CD14-positive monocyte (primary cell): ENCODE data around the gene NME7. TPM values are rescaled to one million over a fixed set of nuclear protein-coding genes. Genes with fewer than 3 reads are reported as not detected.

ENCODE experiments used
- DNase-seq, 3 donors: peaks; one replicate each; pipeline ENCODE4 v3.0.0-alpha.2; 2011 to 2022
- H2AFZ ChIP-seq: 2 replicates; pipeline ENCODE4 v1.6.0; 2012; ENCODE audit warnings: mild to moderate bottlenecking, low read depth, low read length, inconsistent platforms; ENCODE audit not compliant: insufficient read depth, poor library complexity, severe bottlenecking
- H3K27ac ChIP-seq, 2 donors: 1 replicate in 1 of 2; 2 replicates in 1 of 2; pipeline ENCODE4 v1.5.1; 2012 to 2013; ENCODE audit warnings: low read length in 2 of 2, control low read depth in 1 of 2, inconsistent platforms in 1 of 2, low read depth in 1 of 2, mild to moderate bottlenecking in 1 of 2
- H3K27me3 ChIP-seq, 2 donors: one replicate each; pipeline versions ENCODE4 v1.6.0 to v1.6.1; 2011 to 2013; ENCODE audit warnings: low read length in 2 of 2; ENCODE audit not compliant: control insufficient read depth in 2 of 2, insufficient read depth in 2 of 2
- H3K36me3 ChIP-seq, 2 donors: replicated peaks in 1 of 2; 1 replicate in 1 of 2; 2 replicates in 1 of 2; pipeline versions ENCODE4 v1.5.1 to v1.6.1; 2012 to 2013; ENCODE audit warnings: low read length in 2 of 2, control low read depth in 1 of 2, inconsistent platforms in 1 of 2, mild to moderate bottlenecking in 1 of 2; ENCODE audit not compliant: insufficient read depth in 2 of 2, control insufficient read depth in 1 of 2
- H3K4me1 ChIP-seq, 2 donors: 1 replicate in 1 of 2; 2 replicates in 1 of 2; pipeline versions ENCODE4 v1.5.1 to v1.6.1; 2012 to 2013; ENCODE audit warnings: low read length in 2 of 2, control low read depth in 1 of 2, inconsistent platforms in 1 of 2, mild to moderate bottlenecking in 1 of 2, moderate library complexity in 1 of 2; ENCODE audit not compliant: insufficient read depth in 2 of 2, control insufficient read depth in 1 of 2
- H3K4me2 ChIP-seq: replicated peaks from 2 replicates; pipeline ENCODE3; 2012; ENCODE audit warnings: low read length, moderate library complexity, mild to moderate bottlenecking; ENCODE audit not compliant: poor library complexity, severe bottlenecking; ENCODE audit errors: extremely low read depth
- H3K4me3 ChIP-seq, 3 experiments: fragments of 200-600 bp in 1 of 3; sonication (generic) in 1 of 3; replicated peaks in 1 of 3; 1 replicate in 2 of 3; 2 replicates in 1 of 3; pipeline ENCODE4 v1.5.1; 2011 to 2013; ENCODE audit warnings: low read length in 3 of 3, mild to moderate bottlenecking in 3 of 3, control low read depth in 2 of 3, low read depth in 2 of 3, inconsistent platforms in 1 of 3, moderate library complexity in 1 of 3
- H3K79me2 ChIP-seq: 2 replicates; pipeline ENCODE4 v1.6.0; 2012; ENCODE audit warnings: mild to moderate bottlenecking, control low read depth, inconsistent platforms, low read length, moderate library complexity; ENCODE audit not compliant: insufficient read depth
- H3K9ac ChIP-seq: 2 replicates; pipeline ENCODE4 v1.6.0; 2017; ENCODE audit warnings: low read length, mild to moderate bottlenecking; ENCODE audit not compliant: insufficient read depth, poor library complexity, severe bottlenecking
- H3K9me3 ChIP-seq, 2 donors: replicated peaks in 1 of 2; 1 replicate in 1 of 2; 2 replicates in 1 of 2; pipeline versions ENCODE4 v1.5.1 to v1.6.1; 2012 to 2013; ENCODE audit warnings: low read length in 2 of 2, control low read depth in 1 of 2; ENCODE audit not compliant: control insufficient read depth in 1 of 2, insufficient read depth in 1 of 2
- H4K20me1 ChIP-seq: 2 replicates; pipeline ENCODE4 v1.6.0; 2012; ENCODE audit warnings: mild to moderate bottlenecking, low read length, control low read depth, moderate library complexity; ENCODE audit not compliant: insufficient read depth
- H3K27ac Mint-ChIP-seq, 7 donors: one replicate each; pipeline ENCODE4 v1.8.0; 2020; ENCODE audit warnings: mild to moderate bottlenecking in 7 of 7, mixed read lengths in 7 of 7, moderate library complexity in 6 of 7, inconsistent platforms in 2 of 7
- H3K27me3 Mint-ChIP-seq, 3 donors: one replicate each; pipeline ENCODE4 v1.8.0; 2021 to 2022; ENCODE audit warnings: low read depth in 3 of 3, mild to moderate bottlenecking in 3 of 3, mixed read lengths in 3 of 3, moderate library complexity in 3 of 3, inconsistent platforms in 1 of 3
- H3K36me3 Mint-ChIP-seq, 2 donors: one replicate each; pipeline ENCODE4 v1.8.0; 2020; ENCODE audit warnings: mixed read lengths in 2 of 2, inconsistent platforms in 1 of 2, mild to moderate bottlenecking in 1 of 2
- H3K4me1 Mint-ChIP-seq: one replicate; pipeline ENCODE4 v1.8.0; 2020; ENCODE audit warnings: mild to moderate bottlenecking, mixed read lengths
- H3K4me3 Mint-ChIP-seq, 2 donors: one replicate each; pipeline ENCODE4 v1.8.0; 2020; ENCODE audit warnings: mild to moderate bottlenecking in 2 of 2, mixed read lengths in 2 of 2, moderate library complexity in 1 of 2
- H3K9me3 Mint-ChIP-seq, 7 donors: one replicate each; pipeline ENCODE4 v1.8.0; 2020 to 2022; ENCODE audit warnings: mixed read lengths in 7 of 7, mild to moderate bottlenecking in 6 of 7, moderate library complexity in 6 of 7, inconsistent platforms in 2 of 7
- WGBS: methylation state at CpG from one replicate; pipeline ENCODE4 v1.1.5; 2013; ENCODE audit warnings: missing lambda C conversion rate; ENCODE audit not compliant: insufficient coverage; 5-methylcytosine and 5-hydroxymethylcytosine counted together
- intact Hi-C, 2 donors: fragments of 100-400 bp; cut with micrococcal nuclease; formaldehyde crosslinking; loops; one replicate each; pipeline versions ENCODE4 v1.15.0 to v1.15.1; 2023
- polyA plus RNA-seq, 3 donors: library from polyadenylated mRNA; depleted of rRNA in 1 of 3; unstranded in 2 of 3; stranded (reverse) in 1 of 3; fragments of 300-500 nt in 2 of 3; fragments of >200 nt in 1 of 3; fragmentation: Illumina TruSeq in 2 of 3; gene quantifications; 1 replicate in 2 of 3; 2 replicates in 1 of 3; pipeline ENCODE4 v1.2.3, GENCODE V29; 2012 to 2021
- TF ChIP-seq, protein P1 (sequence below): fragments of 200-600 bp; IDR thresholded peaks from one replicate; pipeline ENCODE4 v1.8.0; 2022; ENCODE audit warnings: antibody characterized with exemption, mild to moderate bottlenecking

Gene NME7
- polyA plus RNA-seq, 3 donors: 3.5 to 8.0 (median 6.0) TPM

DNA sequence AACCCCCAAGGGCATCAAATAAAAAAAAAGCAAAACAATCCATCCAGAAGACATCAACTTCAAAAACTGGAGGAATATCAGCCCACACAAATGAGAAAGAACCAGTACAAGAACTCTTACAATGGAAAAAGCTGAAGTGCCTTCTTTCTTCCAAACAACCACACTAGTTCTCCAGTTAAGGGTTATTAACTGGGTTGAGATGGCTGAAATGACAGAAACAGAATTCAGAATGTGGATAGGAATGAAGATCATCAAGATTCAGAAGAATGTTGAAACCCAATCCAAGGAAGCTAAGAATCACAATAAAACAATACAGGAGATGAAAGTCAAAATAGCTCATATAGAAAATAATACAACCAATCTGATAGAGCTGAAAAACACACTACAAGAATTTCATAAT is 104.5 kb downstream of the NME7 start:
- Mint-ChIP-seq H3K27me3 (peaks cover 0 to 4% (median 0%) of the 10 kb centered on the region in 3 donors), H3K4me1 (no peaks in the 10 kb centered on the region), H3K9me3 (peaks cover 0 to 32% (median 13%) of the 10 kb centered on the region in 7 donors), H3K4me3 (no peak overlapping the region), H3K27ac (no peak overlapping the region), H3K36me3 (peaks cover 0 to 6% of the 10 kb centered on the region in 2 donors)
- Histone ChIP-seq H3K4me2 (no peak overlapping the region), H2AFZ (no peak overlapping the region), H3K27me3 (no peaks in the 10 kb centered on the region), H3K4me3 (no peak overlapping the region), H3K79me2 (no peaks in the 10 kb centered on the region), H3K9ac (no peak overlapping the region), H4K20me1 (no peaks in the 10 kb centered on the region), H3K36me3 (no peaks in the 10 kb centered on the region), H3K4me1 (peaks cover 9 to 17% of the 10 kb centered on the region in 2 donors), H3K27ac (no peak overlapping the region), H3K9me3 (peaks cover under 1 to 7% of the 10 kb centered on the region in 2 donors)
- DNase-seq: no peak
- TF ChIP-seq, protein P1, sequence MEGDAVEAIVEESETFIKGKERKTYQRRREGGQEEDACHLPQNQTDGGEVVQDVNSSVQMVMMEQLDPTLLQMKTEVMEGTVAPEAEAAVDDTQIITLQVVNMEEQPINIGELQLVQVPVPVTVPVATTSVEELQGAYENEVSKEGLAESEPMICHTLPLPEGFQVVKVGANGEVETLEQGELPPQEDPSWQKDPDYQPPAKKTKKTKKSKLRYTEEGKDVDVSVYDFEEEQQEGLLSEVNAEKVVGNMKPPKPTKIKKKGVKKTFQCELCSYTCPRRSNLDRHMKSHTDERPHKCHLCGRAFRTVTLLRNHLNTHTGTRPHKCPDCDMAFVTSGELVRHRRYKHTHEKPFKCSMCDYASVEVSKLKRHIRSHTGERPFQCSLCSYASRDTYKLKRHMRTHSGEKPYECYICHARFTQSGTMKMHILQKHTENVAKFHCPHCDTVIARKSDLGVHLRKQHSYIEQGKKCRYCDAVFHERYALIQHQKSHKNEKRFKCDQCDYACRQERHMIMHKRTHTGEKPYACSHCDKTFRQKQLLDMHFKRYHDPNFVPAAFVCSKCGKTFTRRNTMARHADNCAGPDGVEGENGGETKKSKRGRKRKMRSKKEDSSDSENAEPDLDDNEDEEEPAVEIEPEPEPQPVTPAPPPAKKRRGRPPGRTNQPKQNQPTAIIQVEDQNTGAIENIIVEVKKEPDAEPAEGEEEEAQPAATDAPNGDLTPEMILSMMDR: no peak
- intact Hi-C loops: no loop called here

DNA sequence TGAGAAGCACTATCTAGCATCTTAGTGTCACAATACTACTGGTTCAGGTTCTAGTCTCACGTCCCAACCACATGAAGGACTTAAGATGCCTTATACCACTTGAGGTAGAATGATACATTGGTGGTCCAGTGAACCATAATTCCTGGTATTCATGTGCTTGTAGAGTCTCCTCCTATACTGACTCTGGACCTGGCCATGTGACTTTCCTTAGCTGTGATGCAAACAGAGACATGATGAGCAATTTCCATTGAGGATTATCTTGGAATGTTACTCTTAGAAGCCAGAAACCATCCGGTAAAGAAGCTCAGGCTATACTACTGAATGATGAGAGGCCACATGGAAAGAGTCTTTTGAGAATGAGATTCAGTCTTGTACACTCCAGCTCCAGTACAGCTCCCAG is 105.7 kb downstream of the NME7 start:
- peaks cover 0 to 40% (median 19%) of the 10 kb centered on the region in 7 donors for H3K9me3 Mint-ChIP-seq
- intact Hi-C loops: no loop called here
- no CpG with 5 or more reads among the region's 2 CpGs for WGBS
- H3K36me3 Mint-ChIP-seq: peaks cover 0 to 12% of the 10 kb centered on the region in 2 donors
- H3K4me1 Mint-ChIP-seq: no peaks in the 10 kb centered on the region
- Histone ChIP-seq H3K27ac (no peak overlapping the region), H3K4me2 (no peak overlapping the region), H3K4me3 (no peak overlapping the region), H3K9me3 (peaks cover 4 to 16% of the 10 kb centered on the region in 2 donors), H4K20me1 (no peaks in the 10 kb centered on the region), H2AFZ (no peak overlapping the region), H3K27me3 (no peaks in the 10 kb centered on the region), H3K79me2 (no peaks in the 10 kb centered on the region), H3K36me3 (no peaks in the 10 kb centered on the region), H3K4me1 (peaks cover 9 to 17% of the 10 kb centered on the region in 2 donors), H3K9ac (no peak overlapping the region)
- peaks cover 0 to 4% (median 0%) of the 10 kb centered on the region in 3 donors for H3K27me3 Mint-ChIP-seq
- DNase-seq: no peak
- TF ChIP-seq, protein P1: no peak
- no peak overlapping the region for H3K27ac Mint-ChIP-seq
- no peak overlapping the region for H3K4me3 Mint-ChIP-seq
